ENCODE data around the gene GGACT.

GGACT gene

GRCh38 chr13:100547791-100548201, 40.8 kb downstream of the GGACT start:
- H3K4me1 Mint-ChIP-seq: peaks cover 2% of the 10 kb centered on the region
- no peaks in the 10 kb centered on the region for H3K36me3 Mint-ChIP-seq (ENCODE audit: low read depth)
- H3K4me3 Mint-ChIP-seq: no peak overlapping the region
- ATAC-seq (no peak), DNase-seq (no peak)
- H3K27me3 Mint-ChIP-seq: no peaks in the 10 kb centered on the region
- H3K27ac Mint-ChIP-seq: no peak overlapping the region
- no peaks in the 10 kb centered on the region for H3K9me3 Mint-ChIP-seq

- H3K27me3 Mint-ChIP-seq: no peaks in the 10 kb centered on the region
- H3K4me1 Mint-ChIP-seq: peaks cover 6% of the 10 kb centered on the region
- DNase-seq (no peak), ATAC-seq (no peak)
- no peak overlapping the region for H3K27ac Mint-ChIP-seq
- H3K36me3 Mint-ChIP-seq (ENCODE audit: low read depth): no peaks in the 10 kb centered on the region
- no peak overlapping the region for H3K4me3 Mint-ChIP-seq
- no peaks in the 10 kb centered on the region for H3K9me3 Mint-ChIP-seq
Measured at GRCh38 chr13:100546713-100547405, 41.7 kb downstream of the GGACT start.

- Mint-ChIP-seq H3K9me3 (no peaks in the 10 kb centered on the region), H3K27ac (no peak overlapping the region), H3K27me3 (no peaks in the 10 kb centered on the region), H3K4me1 (peaks cover 6% of the 10 kb centered on the region), H3K4me3 (no peak overlapping the region), H3K36me3 (ENCODE audit: low read depth) (no peaks in the 10 kb centered on the region)
- ATAC-seq (no peak), DNase-seq (no peak)
Measured at GRCh38 chr13:100545684-100546061, 42.9 kb downstream of the GGACT start.

- no peak for DNase-seq
- H3K9me3 Mint-ChIP-seq: no peaks in the 10 kb centered on the region
- H3K4me3 Mint-ChIP-seq: no peak overlapping the region
- no peaks in the 10 kb centered on the region for H3K36me3 Mint-ChIP-seq (ENCODE audit: low read depth)
- peaks cover 6% of the 10 kb centered on the region for H3K4me1 Mint-ChIP-seq
- no peak for ATAC-seq
- no peaks in the 10 kb centered on the region for H3K27me3 Mint-ChIP-seq
- H3K27ac Mint-ChIP-seq: no peak overlapping the region
Measured at GRCh38 chr13:100544866-100545683, 43.5 kb downstream of the GGACT start.

GRCh38 chr13:100543872-100544602, 44.6 kb downstream of the GGACT start:
- ATAC-seq: no peak
- no peak for DNase-seq
- no peaks in the 10 kb centered on the region for H3K36me3 Mint-ChIP-seq (ENCODE audit: low read depth)
- no peak overlapping the region for H3K4me3 Mint-ChIP-seq
- H3K4me1 Mint-ChIP-seq: peaks cover 11% of the 10 kb centered on the region
- H3K27me3 Mint-ChIP-seq: no peaks in the 10 kb centered on the region
- no peak overlapping the region for H3K27ac Mint-ChIP-seq
- no peaks in the 10 kb centered on the region for H3K9me3 Mint-ChIP-seq

- Mint-ChIP-seq H3K4me3 (no peak overlapping the region), H3K27me3 (no peaks in the 10 kb centered on the region), H3K27ac (no peak overlapping the region), H3K4me1 (peaks cover 22% of the 10 kb centered on the region), H3K36me3 (ENCODE audit: low read depth) (no peaks in the 10 kb centered on the region), H3K9me3 (no peaks in the 10 kb centered on the region)
- ATAC-seq (no peak), DNase-seq (no peak)
Measured at GRCh38 chr13:100542826-100543156, 45.8 kb downstream of the GGACT start.

GRCh38 chr13:100541897-100542825, 46.4 kb downstream of the GGACT start:
- no peak for ATAC-seq
- H3K27me3 Mint-ChIP-seq: no peaks in the 10 kb centered on the region
- no peak overlapping the region for H3K4me3 Mint-ChIP-seq
- H3K9me3 Mint-ChIP-seq: no peaks in the 10 kb centered on the region
- H3K4me1 Mint-ChIP-seq: peaks cover 28% of the 10 kb centered on the region
- no peak for DNase-seq
- H3K27ac Mint-ChIP-seq: no peak overlapping the region
- H3K36me3 Mint-ChIP-seq (ENCODE audit: low read depth): no peaks in the 10 kb centered on the region

GRCh38 chr13:100540621-100541020, 48.0 kb downstream of the GGACT start:
- Mint-ChIP-seq H3K4me1 (peaks cover 29% of the 10 kb centered on the region), H3K27ac (no peak overlapping the region)
- ATAC-seq: no peak

GRCh38 chr13:100537951-100538462, 50.6 kb downstream of the GGACT start:
- no peaks in the 10 kb centered on the region for H3K36me3 Mint-ChIP-seq (ENCODE audit: low read depth)
- no peaks in the 10 kb centered on the region for H3K27me3 Mint-ChIP-seq
- no peak for ATAC-seq
- no peak overlapping the region for H3K27ac Mint-ChIP-seq
- DNase-seq: no peak
- no peaks in the 10 kb centered on the region for H3K9me3 Mint-ChIP-seq
- H3K4me3 Mint-ChIP-seq: no peak overlapping the region
- H3K4me1 Mint-ChIP-seq: peaks cover 29% of the 10 kb centered on the region

More at GRCh38 chr13:100540621-100541020, 48.0 kb downstream of the GGACT start:
- H3K9me3 Mint-ChIP-seq: no peaks in the 10 kb centered on the region
- DNase-seq: no peak
- no peaks in the 10 kb centered on the region for H3K36me3 Mint-ChIP-seq (ENCODE audit: low read depth)
- H3K27me3 Mint-ChIP-seq: no peaks in the 10 kb centered on the region
- H3K4me3 Mint-ChIP-seq: no peak overlapping the region

GRCh38 chr13:100537486-100537885, 51.1 kb downstream of the GGACT start:
- Mint-ChIP-seq H3K4me1 (peaks cover 24% of the 10 kb centered on the region), H3K36me3 (ENCODE audit: low read depth) (no peaks in the 10 kb centered on the region), H3K27ac (no peak overlapping the region), H3K27me3 (no peaks in the 10 kb centered on the region), H3K9me3 (no peaks in the 10 kb centered on the region), H3K4me3 (no peak overlapping the region)
- no peak for ATAC-seq
- no peak for DNase-seq

- H3K4me1 Mint-ChIP-seq: peaks cover 23% of the 10 kb centered on the region
- ATAC-seq (no peak), DNase-seq (no peak)
- no peaks in the 10 kb centered on the region for H3K9me3 Mint-ChIP-seq
- H3K27ac Mint-ChIP-seq: peak overlapping the region; percentile 21
- H3K27me3 Mint-ChIP-seq: no peaks in the 10 kb centered on the region
- H3K36me3 Mint-ChIP-seq (ENCODE audit: low read depth): peaks cover under 1% of the 10 kb centered on the region
- H3K4me3 Mint-ChIP-seq: no peak overlapping the region
Measured at GRCh38 chr13:100536643-100537180, 51.9 kb downstream of the GGACT start.

- Mint-ChIP-seq H3K27me3 (no peaks in the 10 kb centered on the region), H3K9me3 (no peaks in the 10 kb centered on the region), H3K27ac (no peak overlapping the region), H3K36me3 (ENCODE audit: low read depth) (peaks cover 2% of the 10 kb centered on the region), H3K4me1 (peaks cover 23% of the 10 kb centered on the region), H3K4me3 (no peak overlapping the region)
- DNase-seq (no peak), ATAC-seq (no peak)
Measured at GRCh38 chr13:100535426-100536135, 53.0 kb downstream of the GGACT start.

- no peaks in the 10 kb centered on the region for H3K27me3 Mint-ChIP-seq
- DNase-seq (no peak), ATAC-seq (no peak)
- H3K9me3 Mint-ChIP-seq: no peaks in the 10 kb centered on the region
- H3K4me3 Mint-ChIP-seq: no peak overlapping the region
- no peak overlapping the region for H3K27ac Mint-ChIP-seq
- peaks cover 2% of the 10 kb centered on the region for H3K36me3 Mint-ChIP-seq (ENCODE audit: low read depth)
- peaks cover 23% of the 10 kb centered on the region for H3K4me1 Mint-ChIP-seq
Measured at GRCh38 chr13:100534911-100535310, 53.7 kb downstream of the GGACT start.
